HG03045 (cell line): ENCODE results near the gene KHNYN.
A peak's percentile ranks its signal among the peaks of the same experiment; 100 is the strongest.

ENCODE experiments used
- ATAC-seq: cut with Tn5 transposase; IDR thresholded peaks from one replicate; pipeline ENCODE4 v1.9.1; 2021; ENCODE audit warnings: mild to moderate bottlenecking, moderate library complexity; ENCODE audit not compliant: unreplicated experiment

The KHNYN gene

DNA sequence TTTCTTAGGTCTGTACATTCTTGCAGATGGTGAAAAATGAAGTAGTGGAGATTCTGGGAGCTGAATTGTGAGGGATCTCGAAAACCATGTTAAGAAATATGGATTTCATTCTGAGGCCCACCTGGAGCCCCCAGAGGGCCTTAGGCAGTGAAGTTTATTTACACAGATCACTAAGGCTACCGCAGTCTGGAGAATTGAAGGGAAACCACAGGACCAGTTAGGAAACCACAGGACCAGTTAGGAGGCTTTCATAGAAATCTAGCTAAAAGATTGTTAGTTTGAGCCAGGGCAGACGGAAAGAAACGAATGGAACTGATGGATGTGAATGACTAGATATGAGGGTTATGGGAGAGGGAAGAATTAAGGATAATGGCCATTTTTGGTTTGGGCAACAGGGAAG lies 7.5 kb upstream of the KHNYN start:
- ATAC-seq, result no peak

- ATAC-seq, result no peak
These were observed 6.8 kb upstream of the KHNYN start for GRCh38 chr14:24422694-24423601.

GRCh38 chr14:24425704-24426103 lies 4.0 kb upstream of the KHNYN start:
- ATAC-seq, result no peak

DNA sequence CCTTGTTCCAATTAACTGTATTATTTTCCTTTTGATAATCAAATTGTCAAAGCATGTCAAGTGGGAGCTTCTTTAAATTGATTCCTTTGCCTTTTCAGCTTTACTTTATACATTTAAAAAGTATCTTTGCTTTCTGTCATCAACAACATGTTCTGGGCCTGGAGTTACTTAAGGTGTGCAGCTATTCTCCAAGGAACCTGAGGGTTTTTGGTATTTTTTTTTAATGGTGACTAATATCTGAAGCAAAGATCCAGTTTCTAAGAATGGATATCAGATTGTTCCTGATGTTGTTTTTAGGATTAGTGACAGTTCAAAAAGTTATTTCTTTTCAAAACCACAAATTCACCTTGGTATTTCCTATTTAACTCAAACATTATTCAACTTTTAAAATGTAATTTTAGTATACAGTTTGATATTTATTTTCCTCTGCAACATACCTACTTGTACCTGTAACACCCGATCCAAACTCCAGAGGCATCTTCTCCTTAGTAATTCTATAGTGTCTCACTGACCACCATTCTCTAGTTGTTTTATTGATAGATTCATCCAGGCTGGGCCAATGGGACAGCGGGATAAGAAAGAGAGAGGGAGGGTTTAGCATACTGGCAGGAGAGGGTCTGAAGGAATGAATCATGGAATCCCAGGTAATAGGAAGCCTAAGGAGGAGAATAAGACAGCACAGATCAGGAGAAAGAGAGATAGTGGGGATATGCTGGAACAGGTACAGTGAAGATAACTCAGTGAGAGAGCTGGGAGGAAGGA lies 3.4 kb upstream of the KHNYN start:
- ATAC-seq, result no peak

- ATAC-seq, result no peak
These were observed 2.7 kb upstream of the KHNYN start for GRCh38 chr14:24426912-24427536.

GRCh38 chr14:24427537-24428508 lies 1.9 kb upstream of the KHNYN start:
- no peak for ATAC-seq

DNA sequence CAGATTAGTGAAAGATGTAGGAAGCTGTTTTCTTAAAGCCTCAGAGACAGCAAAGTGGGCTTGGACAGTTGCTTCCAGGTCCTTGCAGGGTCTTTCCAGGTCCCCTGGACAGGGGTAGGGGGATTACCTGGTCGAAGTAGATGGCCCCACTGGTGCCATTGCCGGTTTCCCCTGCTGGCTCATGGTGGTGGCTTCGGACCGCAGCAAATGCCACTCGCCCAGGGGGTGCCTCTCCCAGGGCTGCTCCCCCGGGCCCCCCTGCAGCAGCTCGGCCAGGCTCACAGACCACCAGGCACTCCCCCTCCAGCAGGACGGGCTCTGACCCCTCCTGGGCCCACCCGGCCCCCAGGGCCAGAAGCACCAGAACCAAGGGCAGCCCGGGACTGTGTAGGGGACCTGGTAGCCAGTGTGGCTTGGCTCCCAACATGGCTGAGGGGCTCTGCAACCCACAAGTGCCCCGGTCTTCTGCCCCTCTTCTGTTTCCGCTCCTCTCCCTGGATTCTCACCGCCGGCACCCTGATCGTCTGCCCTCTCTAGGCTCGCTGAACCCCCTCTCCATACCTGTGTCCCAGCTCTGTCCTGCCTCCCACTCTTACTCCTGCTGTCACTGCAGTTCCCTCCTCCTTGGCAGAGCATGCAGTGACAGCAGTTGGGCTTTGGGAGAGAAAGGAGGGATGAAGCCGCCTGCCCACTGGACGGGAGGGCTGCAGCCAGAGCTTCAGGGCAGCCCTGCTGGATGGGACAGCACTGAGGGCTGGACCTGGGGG lies 943 bp upstream of the KHNYN start:
- no peak for ATAC-seq

DNA sequence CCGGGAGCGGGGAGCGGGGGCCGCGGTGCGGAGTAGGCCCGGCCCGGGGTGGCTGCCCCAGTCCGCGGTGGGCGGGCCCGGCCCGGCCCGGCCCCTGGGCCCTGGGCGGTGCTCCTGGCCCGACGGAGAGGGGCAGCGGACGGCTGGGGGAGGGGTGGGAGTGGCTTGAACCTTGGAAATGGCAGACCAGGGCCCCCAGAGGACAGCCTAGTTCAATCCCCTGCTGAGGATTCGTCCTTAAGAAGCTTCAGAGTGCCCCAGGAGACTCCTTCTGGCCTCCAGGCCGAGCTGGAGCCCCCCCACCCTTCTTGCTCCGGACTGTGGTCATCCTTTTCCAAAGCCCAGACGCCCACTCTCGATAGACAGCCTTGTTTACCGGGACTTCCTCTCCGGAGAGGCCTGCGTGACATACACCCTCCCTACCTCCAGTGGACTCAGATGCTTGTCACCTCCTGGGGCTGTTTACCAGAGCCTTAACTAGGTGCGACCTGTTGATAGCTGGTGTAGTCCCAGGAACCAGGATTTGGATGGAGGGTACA lies 458 bp downstream of the KHNYN start:
- peak; percentile 75 for ATAC-seq

DNA sequence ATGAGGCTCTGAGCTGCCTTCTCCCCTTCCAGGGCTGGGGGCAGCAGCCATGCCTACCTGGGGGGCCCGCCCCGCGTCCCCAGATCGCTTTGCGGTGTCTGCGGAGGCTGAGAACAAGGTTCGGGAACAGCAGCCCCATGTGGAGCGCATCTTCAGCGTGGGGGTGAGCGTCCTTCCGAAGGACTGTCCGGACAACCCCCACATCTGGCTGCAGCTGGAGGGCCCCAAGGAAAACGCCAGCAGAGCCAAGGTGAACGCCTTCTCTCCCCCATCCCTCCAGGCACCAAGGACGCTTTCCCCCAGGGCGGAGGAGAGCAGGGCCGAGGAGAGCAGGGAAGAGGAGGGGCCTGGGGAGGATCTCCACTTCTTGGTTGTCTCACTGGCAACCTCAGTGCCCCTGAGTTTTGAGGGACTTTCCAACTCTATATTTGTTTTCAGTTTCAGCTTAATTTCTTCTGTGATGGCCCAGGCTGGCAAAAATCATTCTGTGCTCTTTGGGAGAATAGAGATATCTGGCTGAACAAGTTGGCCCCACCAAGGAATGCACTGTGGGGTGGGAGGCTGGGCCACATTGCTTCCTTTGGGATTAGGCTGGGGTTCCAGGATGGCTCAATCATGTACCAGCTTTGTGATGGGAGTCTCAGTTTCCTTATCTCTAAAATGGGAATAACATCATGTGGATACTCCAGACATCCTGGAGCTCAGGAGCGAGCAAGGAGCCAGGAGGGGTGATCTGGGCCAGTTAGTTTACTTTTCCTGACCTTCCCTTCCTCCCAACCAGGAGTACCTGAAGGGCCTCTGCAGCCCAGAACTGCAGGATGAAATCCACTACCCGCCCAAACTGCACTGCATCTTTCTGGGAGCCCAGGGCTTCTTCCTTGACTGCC lies 1.2 kb downstream of the KHNYN start:
- no peak for ATAC-seq

GRCh38 chr14:24431569-24432258 lies 2.0 kb downstream of the KHNYN start:
- peak; percentile 48 for ATAC-seq

DNA sequence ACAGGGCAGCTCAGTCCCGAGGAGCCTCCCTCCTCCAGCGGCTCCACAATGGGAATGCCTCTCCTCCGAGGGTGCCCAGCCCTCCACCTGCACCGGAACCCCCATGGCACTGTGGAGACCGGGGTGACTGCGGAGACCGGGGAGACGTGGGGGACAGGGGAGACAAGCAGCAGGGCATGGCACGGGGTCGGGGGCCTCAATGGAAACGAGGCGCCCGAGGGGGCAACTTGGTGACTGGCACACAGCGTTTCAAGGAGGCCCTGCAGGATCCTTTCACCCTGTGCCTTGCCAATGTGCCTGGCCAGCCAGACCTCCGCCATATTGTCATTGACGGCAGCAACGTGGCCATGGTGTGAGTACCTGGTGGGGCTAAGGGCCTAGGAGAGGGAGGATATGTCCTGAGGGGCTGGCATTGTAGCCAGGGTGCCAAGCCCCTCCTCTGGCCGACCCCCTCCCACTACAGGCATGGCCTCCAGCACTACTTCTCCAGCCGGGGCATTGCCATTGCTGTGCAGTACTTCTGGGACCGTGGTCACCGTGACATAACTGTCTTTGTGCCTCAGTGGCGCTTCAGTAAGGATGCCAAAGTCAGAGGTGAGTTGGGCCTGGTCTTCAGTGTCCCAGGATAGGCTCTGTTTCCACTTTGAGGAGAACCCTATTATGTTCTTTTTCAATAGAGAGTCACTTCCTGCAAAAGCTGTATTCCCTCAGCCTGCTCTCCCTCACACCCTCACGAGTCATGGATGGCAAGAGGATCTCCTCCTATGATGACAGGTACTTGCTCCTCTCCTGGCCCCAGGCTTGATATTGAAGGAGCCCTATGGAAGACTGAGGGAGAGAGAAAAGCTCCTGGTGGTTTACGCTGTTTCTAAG lies 2.7 kb downstream of the KHNYN start:
- no peak for ATAC-seq

- ATAC-seq, result no peak
These were observed 4.3 kb downstream of the KHNYN start for GRCh38 chr14:24434036-24434435.

DNA sequence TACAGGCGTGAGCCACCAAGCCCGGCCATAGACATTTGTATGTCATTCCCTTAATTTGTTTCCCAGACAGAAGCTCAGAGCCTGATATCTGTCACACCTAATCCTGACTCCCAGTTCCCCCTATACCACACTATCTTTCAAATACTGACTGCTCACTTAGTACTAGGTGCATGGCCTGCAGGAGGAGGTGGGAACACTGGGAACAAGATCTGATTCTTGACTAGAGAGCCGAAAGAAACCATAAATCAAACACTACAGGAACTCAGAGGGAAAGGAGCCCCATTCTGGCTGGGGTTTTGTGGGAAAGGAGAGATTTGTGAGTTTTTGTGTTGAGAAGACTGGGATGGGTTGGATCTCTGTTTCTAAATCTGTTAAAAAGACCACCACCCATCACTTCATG lies 4.9 kb downstream of the KHNYN start:
- no peak for ATAC-seq

GRCh38 chr14:24435192-24435810 lies 5.5 kb downstream of the KHNYN start:
- ATAC-seq, result no peak

DNA sequence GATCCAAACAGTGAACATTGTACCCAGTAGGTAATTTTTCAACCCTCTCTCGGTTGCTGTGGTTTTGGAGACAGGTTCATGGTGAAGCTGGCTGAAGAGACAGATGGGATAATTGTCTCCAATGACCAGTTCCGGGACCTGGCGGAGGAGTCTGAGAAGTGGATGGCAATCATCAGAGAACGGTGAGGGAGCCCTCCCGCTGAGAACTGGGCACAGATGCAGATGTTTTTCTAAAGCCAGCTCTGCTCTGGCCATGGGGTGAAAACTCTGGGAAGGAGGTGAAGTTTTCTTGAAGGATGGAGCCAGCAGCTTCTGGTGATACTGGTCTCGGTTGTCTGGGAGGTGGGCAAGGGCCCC lies 6.2 kb downstream of the KHNYN start:
- no peak for ATAC-seq

DNA sequence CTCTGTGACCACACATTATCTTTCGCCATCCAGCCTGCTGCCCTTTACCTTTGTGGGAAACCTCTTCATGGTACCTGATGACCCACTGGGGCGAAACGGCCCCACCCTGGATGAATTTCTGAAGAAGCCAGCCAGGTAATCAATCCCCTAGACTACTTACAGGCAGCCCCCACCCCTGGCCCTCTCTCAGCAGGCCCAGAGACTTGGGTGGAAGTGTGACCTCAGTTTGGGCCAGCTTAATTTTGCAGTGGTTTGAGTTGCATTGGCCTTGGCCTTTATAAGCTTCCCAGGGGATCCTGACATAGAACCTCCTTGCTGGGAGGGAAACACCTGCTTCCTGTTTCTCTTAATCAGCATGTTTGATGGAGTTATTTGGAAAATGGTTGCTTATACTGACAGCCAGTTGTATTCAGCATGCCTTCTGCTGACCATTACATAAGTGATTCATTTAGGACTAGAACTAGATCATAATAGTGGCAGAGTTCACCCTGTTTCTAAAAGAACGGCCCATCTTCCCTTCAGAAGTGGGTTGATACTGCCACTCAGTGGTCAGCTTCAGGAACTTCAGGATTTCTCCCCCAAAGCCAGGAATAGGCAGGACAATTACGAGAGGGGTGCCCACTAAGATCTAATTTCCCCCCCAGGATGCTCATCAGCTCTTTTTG lies 6.7 kb downstream of the KHNYN start:
- no peak for ATAC-seq
